ENCODE measurements around the gene TBCCD1.

TBCCD1 gene

DNA sequence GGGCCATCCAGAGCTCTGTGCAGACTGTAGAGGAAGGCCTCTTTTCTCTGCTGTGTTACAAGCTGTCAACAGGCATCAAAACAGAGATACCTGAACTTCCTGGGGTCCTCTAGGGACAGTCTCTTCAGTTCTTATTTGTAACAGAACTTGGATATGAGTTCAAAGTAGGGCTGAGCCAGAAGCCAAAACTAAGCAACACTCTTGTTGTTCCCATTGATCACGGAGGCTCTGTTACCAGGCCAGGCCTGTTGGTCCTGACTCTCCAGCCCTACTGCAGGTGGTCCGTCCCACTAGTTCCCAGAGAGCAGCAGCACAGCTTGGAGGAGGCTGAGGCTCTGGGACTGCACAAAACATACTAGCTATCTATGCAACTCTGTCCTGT, 32.6 kb upstream of the TBCCD1 start:
- no peak overlapping the region for H3K27ac ChIP-seq
- TF ChIP-seq, protein P1, sequence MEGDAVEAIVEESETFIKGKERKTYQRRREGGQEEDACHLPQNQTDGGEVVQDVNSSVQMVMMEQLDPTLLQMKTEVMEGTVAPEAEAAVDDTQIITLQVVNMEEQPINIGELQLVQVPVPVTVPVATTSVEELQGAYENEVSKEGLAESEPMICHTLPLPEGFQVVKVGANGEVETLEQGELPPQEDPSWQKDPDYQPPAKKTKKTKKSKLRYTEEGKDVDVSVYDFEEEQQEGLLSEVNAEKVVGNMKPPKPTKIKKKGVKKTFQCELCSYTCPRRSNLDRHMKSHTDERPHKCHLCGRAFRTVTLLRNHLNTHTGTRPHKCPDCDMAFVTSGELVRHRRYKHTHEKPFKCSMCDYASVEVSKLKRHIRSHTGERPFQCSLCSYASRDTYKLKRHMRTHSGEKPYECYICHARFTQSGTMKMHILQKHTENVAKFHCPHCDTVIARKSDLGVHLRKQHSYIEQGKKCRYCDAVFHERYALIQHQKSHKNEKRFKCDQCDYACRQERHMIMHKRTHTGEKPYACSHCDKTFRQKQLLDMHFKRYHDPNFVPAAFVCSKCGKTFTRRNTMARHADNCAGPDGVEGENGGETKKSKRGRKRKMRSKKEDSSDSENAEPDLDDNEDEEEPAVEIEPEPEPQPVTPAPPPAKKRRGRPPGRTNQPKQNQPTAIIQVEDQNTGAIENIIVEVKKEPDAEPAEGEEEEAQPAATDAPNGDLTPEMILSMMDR (conservative IDR thresholded peaks at IDR 0.05): no peak
- TF ChIP-seq ZFX (IDR thresholded peaks at IDR 0.05): no peak

DNA sequence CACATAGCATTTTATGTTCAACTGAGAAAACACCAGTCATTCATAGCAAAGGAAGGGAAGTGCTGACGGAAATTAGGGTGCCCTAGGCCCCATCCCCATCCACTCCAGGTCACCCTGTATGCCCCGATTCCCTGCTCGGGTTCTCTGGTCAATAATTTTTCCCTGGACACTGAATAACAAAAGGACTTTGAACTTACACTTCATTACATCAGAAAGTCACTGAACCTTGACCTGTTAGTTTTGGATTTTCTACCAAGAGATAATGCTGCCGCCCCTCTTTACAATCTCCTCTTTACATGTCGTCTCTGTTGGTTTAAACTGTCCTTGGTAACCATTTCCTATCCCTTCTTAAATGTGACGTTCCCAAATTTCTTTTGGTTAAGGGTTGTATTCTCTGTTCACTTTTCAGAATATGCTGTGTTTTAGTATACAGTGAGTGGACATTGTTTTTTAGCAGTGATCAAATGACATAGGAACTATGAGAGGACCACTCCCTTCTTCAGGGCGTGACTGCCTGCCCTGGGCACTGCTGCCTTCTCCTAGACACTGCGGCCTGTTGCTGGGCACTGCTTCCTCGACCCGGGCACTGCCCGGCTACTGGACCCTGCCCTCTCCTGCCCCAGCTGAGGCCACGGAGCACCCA, 32.1 kb upstream of the TBCCD1 start:
- TF ChIP-seq, protein P1 (conservative IDR thresholded peaks at IDR 0.05): no peak
- no peak for TF ChIP-seq ZFX (IDR thresholded peaks at IDR 0.05)

DNA sequence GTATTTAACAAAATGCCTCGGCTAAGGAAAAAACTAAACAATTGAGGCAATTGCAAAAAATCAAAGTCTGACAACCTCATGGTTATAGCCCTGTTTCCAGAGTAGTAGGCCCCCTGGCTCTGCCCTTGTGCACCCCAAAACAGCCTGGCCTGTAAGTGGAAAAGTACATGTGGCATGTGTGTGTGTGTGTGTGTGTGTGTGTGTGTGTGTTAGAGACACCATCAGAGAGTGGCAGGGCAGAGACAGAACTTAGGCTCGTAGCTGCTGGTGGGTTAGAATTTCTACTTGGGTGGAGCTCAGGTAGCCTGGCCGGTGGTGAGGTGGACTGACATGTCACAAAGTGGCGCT, 31.6 kb upstream of the TBCCD1 start:
- TF ChIP-seq, protein P1 (conservative IDR thresholded peaks at IDR 0.05): no peak
- TF ChIP-seq ZFX (IDR thresholded peaks at IDR 0.05): no peak
- H3K27ac ChIP-seq: no peak overlapping the region

More for the DNA sequence above, 32.1 kb upstream of the TBCCD1 start:
- no peak overlapping the region for H3K27ac ChIP-seq

DNA sequence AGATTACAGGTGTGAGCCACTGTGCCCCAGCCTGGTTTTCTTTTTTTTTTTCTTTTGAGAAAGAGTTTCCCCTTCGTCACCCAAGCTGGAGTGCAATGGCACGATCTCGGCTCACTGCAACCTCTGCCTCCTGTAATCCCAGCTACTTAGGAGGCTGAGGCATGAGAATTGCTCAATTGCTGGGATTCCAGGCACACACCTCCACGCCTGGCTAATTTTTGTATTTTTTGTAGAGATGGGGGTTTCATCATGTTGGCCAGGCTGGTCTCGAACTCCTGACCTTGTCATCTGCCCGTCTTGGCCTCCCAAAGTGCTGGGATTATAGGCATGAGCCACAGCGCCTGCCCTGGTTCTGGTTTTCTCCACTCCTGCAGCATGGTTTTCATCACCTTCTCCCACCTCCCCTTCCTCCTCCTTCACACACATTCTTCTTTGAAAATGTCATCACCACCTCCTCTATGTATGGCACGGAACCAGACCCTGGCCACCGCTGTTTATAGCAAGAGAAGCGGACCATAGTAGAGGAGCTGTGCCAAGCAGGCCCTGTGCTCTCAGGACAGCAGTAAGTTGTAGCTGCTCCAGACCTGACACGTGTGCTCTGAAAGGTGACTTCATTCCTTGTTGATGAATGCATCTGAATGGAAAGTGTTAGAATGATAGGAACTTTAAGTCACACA, 31.1 kb upstream of the TBCCD1 start:
- H3K27ac ChIP-seq: no peak overlapping the region
- TF ChIP-seq ZFX (IDR thresholded peaks at IDR 0.05): no peak
- TF ChIP-seq, protein P1 (conservative IDR thresholded peaks at IDR 0.05): no peak

DNA sequence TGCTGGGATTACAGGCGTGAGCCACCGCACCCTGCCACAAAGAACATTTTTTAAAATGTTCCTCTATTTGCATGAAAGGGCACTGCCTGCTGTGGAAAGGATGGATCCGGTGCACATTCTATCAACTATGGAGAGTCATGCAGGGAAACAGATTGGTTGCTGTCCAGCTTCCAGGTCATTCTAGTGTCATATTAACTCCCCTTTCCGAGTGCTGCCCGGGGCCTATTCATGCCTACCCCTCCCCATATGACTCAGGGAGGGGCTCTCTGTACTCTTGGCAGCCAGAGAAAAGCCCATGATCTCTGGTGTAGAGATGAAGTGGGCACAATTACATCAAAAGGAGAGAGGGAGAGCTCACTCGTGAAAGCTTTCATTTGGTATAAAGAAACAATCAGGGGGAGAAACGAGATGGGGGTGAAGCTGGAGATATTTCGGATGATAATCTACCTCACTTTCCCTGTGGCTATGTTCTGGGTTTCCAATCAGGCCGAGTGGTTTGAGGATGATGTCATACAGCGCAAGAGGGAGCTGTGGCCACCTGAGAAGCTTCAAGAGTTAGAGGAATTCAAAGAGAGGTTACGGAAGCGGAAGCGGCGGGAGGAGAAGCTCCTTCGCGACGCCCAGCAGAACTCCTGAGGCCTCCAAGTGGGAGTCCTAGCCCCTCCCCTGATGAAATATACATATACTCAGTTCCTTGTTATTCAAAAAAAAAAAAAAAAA, 29.6 kb upstream of the TBCCD1 start:
- TF ChIP-seq, protein P1 (conservative IDR thresholded peaks at IDR 0.05): no peak
- TF ChIP-seq ZFX (IDR thresholded peaks at IDR 0.05): no peak
- no peak overlapping the region for H3K27ac ChIP-seq

DNA sequence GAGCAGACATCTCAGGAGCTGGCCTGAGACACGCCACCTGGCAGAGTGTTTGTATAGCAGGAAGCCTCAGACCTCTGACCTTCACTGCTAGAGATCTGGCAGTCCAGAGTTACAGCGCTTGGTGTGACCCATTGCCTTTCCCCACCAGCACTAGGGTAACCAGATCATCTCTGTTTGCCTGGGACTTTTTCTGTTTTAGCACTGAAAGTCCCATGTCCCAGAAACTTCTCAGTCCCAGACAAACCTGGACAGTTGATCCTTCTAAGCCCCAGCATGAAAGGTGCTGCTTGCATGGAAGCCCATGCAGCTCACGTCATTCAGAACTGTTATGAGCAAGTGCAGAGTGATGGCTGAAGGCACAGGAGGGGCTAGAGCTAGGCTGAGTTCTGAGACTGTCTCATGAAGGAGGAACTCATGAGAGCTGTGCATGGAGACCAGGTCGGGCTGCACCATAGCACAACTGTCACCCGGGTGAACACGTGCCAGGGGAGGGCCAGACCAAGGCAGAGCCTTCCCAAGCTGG, 27.5 kb upstream of the TBCCD1 start:
- TF ChIP-seq, protein P1 (conservative IDR thresholded peaks at IDR 0.05): no peak
- no peak for TF ChIP-seq ZFX (IDR thresholded peaks at IDR 0.05)
- H3K27ac ChIP-seq: no peak overlapping the region

DNA sequence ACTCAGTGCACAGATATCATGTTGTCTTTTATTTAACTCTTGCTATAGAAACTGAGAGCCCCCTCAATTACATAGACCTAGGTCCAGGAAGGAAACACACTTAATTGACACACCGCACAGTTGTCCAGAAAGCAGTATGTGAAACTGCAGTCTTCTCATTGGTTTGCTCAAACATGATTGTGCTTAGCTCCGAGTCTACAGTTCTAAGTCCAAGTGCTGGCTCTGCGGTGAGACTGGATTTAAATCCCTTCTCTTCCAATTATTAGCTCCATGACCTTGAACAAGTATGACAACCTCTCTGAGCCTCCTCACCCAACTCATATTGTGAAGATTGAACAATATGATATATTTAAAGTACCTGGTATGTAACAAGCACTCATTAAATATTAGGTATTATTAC, 26.7 kb upstream of the TBCCD1 start:
- no peak overlapping the region for H3K27ac ChIP-seq
- TF ChIP-seq, protein P1 (conservative IDR thresholded peaks at IDR 0.05): no peak
- no peak for TF ChIP-seq ZFX (IDR thresholded peaks at IDR 0.05)

Data from C4-2B (cell line).